GM19240 (cell line): ENCODE data around the gene EFNA3.
A peak's percentile ranks its signal among the peaks of the same experiment; 100 is the strongest.

Source experiments
- DNase-seq: peaks from one replicate; pipeline ENCODE4 v3.0.0; 2011; ENCODE audit warnings: low spot score; ENCODE audit not compliant: insufficient read length

The EFNA3 gene

GRCh38 chr1:155130272-155131006, 51.8 kb downstream of the EFNA3 start:
- DNase-seq = no peak

- no peak for DNase-seq
Measured at GRCh38 chr1:155131285-155131684, 52.6 kb downstream of the EFNA3 start.

GRCh38 chr1:155131856-155132255, 53.2 kb downstream of the EFNA3 start:
- no peak for DNase-seq

GRCh38 chr1:155133799-155134281, 55.2 kb downstream of the EFNA3 start:
- DNase-seq = no peak

- DNase-seq = no peak
Measured at GRCh38 chr1:155134322-155134721, 55.7 kb downstream of the EFNA3 start.

GRCh38 chr1:155134880-155135414, 56.3 kb downstream of the EFNA3 start:
- DNase-seq = no peak

GRCh38 chr1:155135415-155136028, 56.9 kb downstream of the EFNA3 start, which contains the start of gene SLC50A1:
Gene SLC50A1 (plus strand): TSS chr1:155135852. CDS start chr1:155135912, 60 bp downstream.
- DNase-seq = peak; percentile 88

GRCh38 chr1:155136748-155137147, 58.1 kb downstream of the EFNA3 start:
- no peak for DNase-seq
